ENCODE measurements around the gene ASPSCR1. TPM values are rescaled to one million over a fixed set of nuclear protein-coding genes. Genes with fewer than 3 reads are reported as not detected.

Gene ASPSCR1
- total and polyA plus RNA-seq, 2 of the 13 experiments (the other 11 are each of a cell fraction or from before 2014, with no cell fraction given) = 274 to 314 TPM

DNA sequence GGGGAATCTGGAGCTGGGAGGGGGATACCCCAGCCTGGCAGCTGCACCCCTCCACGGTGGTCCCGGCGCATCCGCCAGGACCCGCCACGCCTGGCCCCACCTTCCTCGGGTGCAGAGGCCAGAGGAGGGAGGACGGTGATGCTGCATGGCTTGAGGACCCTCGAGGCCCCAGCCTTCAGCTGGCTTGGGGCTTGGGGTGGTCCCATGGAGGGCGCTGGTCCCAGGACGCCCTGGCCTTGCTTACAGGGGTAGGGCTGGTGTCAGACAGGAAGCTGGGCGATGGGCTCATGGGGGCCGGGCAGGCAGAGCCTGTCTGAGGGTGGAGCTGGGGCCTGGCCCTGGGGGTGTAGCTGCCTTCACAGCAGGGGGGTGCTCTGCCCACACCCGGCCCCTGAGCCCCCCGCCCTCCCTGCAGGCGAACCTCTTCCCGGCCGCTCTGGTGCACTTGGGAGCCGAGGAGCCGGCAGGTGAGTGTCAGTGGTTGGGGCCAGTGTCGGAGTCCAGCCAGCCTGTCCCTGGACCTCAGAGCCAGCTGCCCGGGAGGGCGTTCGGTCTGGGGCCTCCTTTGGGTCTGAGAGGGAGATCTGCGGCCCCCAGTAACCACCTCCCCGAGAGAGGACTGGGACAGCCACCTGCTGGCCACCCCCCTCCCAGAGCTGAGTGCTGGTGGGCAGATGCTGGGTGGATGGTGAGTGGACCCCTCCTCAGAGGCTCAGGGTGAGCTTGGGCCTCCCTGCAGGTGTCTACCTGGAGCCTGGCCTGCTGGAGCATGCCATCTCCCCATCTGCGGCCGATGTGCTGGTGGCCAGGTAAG, 38.8 kb downstream of the ASPSCR1 start (continued):
- TF ChIP-seq, protein P1, sequence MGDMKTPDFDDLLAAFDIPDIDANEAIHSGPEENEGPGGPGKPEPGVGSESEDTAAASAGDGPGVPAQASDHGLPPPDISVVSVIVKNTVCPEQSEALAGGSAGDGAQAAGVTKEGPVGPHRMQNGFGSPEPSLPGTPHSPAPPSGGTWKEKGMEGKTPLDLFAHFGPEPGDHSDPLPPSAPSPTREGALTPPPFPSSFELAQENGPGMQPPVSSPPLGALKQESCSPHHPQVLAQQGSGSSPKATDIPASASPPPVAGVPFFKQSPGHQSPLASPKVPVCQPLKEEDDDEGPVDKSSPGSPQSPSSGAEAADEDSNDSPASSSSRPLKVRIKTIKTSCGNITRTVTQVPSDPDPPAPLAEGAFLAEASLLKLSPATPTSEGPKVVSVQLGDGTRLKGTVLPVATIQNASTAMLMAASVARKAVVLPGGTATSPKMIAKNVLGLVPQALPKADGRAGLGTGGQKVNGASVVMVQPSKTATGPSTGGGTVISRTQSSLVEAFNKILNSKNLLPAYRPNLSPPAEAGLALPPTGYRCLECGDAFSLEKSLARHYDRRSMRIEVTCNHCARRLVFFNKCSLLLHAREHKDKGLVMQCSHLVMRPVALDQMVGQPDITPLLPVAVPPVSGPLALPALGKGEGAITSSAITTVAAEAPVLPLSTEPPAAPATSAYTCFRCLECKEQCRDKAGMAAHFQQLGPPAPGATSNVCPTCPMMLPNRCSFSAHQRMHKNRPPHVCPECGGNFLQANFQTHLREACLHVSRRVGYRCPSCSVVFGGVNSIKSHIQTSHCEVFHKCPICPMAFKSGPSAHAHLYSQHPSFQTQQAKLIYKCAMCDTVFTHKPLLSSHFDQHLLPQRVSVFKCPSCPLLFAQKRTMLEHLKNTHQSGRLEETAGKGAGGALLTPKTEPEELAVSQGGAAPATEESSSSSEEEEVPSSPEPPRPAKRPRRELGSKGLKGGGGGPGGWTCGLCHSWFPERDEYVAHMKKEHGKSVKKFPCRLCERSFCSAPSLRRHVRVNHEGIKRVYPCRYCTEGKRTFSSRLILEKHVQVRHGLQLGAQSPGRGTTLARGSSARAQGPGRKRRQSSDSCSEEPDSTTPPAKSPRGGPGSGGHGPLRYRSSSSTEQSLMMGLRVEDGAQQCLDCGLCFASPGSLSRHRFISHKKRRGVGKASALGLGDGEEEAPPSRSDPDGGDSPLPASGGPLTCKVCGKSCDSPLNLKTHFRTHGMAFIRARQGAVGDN (CRISPR knock-in tag; IDR thresholded peaks at IDR 0.05) = peak; percentile 39; the same call in 1 of the 2 replicates
- TF ChIP-seq, protein P2, sequence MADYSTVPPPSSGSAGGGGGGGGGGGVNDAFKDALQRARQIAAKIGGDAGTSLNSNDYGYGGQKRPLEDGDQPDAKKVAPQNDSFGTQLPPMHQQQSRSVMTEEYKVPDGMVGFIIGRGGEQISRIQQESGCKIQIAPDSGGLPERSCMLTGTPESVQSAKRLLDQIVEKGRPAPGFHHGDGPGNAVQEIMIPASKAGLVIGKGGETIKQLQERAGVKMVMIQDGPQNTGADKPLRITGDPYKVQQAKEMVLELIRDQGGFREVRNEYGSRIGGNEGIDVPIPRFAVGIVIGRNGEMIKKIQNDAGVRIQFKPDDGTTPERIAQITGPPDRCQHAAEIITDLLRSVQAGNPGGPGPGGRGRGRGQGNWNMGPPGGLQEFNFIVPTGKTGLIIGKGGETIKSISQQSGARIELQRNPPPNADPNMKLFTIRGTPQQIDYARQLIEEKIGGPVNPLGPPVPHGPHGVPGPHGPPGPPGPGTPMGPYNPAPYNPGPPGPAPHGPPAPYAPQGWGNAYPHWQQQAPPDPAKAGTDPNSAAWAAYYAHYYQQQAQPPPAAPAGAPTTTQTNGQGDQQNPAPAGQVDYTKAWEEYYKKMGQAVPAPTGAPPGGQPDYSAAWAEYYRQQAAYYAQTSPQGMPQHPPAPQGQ (CRISPR knock-in tag; IDR thresholded peaks at IDR 0.05; ENCODE audit: borderline replicate concordance) = no peak
- TF ChIP-seq, protein P3, sequence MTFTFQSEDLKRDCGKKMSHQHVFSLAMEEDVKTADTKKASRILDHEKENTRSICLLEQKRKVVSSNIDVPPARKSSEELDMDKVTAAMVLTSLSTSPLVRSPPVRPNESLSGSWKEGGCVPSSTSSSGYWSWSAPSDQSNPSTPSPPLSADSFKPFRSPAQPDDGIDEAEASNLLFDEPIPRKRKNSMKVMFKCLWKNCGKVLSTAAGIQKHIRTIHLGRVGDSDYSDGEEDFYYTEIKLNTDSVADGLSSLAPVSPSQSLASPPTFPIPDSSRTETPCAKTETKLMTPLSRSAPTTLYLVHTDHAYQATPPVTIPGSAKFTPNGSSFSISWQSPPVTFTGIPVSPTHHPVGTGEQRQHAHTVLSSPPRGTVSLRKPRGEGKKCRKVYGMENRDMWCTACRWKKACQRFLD (CRISPR knock-in tag; IDR thresholded peaks at IDR 0.05; ENCODE audit: borderline replicate concordance) = peak; percentile 43; the same call in 1 of the 2 replicates
- TF ChIP-seq, protein P4, sequence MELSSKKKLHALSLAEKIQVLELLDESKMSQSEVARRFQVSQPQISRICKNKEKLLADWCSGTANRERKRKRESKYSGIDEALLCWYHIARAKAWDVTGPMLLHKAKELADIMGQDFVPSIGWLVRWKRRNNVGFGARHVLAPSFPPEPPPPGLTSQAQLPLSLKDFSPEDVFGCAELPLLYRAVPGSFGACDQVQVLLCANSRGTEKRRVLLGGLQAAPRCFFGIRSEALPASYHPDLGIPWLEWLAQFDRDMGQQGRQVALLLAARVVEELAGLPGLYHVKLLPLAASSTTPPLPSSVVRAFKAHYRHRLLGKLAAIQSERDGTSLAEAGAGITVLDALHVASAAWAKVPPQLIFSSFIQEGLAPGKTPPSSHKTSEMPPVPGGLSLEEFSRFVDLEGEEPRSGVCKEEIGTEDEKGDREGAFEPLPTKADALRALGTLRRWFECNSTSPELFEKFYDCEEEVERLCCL (CRISPR knock-in tag; IDR thresholded peaks at IDR 0.05; ENCODE audit: borderline replicate concordance) = no peak
- TF ChIP-seq ZNF569 (CRISPR knock-in tag; IDR thresholded peaks at IDR 0.05; ENCODE audit: borderline replicate concordance) = no peak
- no peak for TF ChIP-seq ZNF672 (CRISPR knock-in tag; IDR thresholded peaks at IDR 0.05)
- TF ChIP-seq ZFYVE20 (CRISPR knock-in tag; IDR thresholded peaks at IDR 0.05; ENCODE audit: borderline replicate concordance, low read depth) = no peak
- TF ChIP-seq, protein P5, sequence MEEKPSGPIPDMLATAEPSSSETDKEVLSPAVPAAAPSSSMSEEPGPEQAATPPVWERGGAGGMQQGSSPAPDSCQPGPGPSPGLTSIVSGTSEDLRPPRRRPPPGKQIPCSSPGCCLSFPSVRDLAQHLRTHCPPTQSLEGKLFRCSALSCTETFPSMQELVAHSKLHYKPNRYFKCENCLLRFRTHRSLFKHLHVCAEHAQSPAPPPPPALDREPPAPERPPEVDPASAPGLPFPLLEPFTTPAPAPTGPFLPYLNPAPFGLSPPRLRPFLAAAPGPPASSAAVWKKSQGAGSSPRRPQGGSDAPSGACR (CRISPR knock-in tag; IDR thresholded peaks at IDR 0.05) = no peak
- TF ChIP-seq NFATC3 (CRISPR knock-in tag; IDR thresholded peaks at IDR 0.05) = no peak
- peak; percentile 64; the same call in 1 of the 2 replicates for TF ChIP-seq HOXA3 (CRISPR knock-in tag; IDR thresholded peaks at IDR 0.05)
- no peak for TF ChIP-seq KLF9 (CRISPR knock-in tag; IDR thresholded peaks at IDR 0.05; ENCODE audit: low read depth)
- no peak for TF ChIP-seq NFIB (CRISPR knock-in tag; IDR thresholded peaks at IDR 0.05; ENCODE audit: borderline replicate concordance)
- TF ChIP-seq ZNF12 (CRISPR knock-in tag; IDR thresholded peaks at IDR 0.05) = peak; percentile 23; the same call in 1 of the 2 replicates
- no peak for TF ChIP-seq SATB2 (CRISPR knock-in tag; IDR thresholded peaks at IDR 0.05)
- TF ChIP-seq, protein P6, sequence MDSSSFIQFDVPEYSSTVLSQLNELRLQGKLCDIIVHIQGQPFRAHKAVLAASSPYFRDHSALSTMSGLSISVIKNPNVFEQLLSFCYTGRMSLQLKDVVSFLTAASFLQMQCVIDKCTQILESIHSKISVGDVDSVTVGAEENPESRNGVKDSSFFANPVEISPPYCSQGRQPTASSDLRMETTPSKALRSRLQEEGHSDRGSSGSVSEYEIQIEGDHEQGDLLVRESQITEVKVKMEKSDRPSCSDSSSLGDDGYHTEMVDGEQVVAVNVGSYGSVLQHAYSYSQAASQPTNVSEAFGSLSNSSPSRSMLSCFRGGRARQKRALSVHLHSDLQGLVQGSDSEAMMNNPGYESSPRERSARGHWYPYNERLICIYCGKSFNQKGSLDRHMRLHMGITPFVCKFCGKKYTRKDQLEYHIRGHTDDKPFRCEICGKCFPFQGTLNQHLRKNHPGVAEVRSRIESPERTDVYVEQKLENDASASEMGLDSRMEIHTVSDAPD (CRISPR knock-in tag; IDR thresholded peaks at IDR 0.05) = 0 out of 2 replicates have a peak, but pooled peaks have one; percentile 2
- peak; percentile 54; the same call in 1 of the 2 replicates for TF ChIP-seq NFKB2 (CRISPR knock-in tag; IDR thresholded peaks at IDR 0.05; ENCODE audit: borderline replicate concordance)
- no peak for TF ChIP-seq ZBTB20 (CRISPR knock-in tag; IDR thresholded peaks at IDR 0.05; ENCODE audit: borderline replicate concordance, low read depth)
